Astrocyte of the cerebellum (primary cell): ENCODE data around the gene MAP2K6.
"Not testable (repeated sequence)": the region's sequence is repeated elsewhere in the genome, so short reads cannot be mapped to it uniquely, and the experiment has no call there.

ENCODE experiments used
- DNase-seq: peaks from one replicate; pipeline ENCODE4 v3.0.0-alpha.2; 2011; ENCODE audit warnings: low read depth
- H3K4me3 ChIP-seq: 2 replicates; pipeline ENCODE4 v1.5.1; 2011; ENCODE audit warnings: mild to moderate bottlenecking, low read depth, low read length, moderate library complexity
- in situ Hi-C: cut with HindIII; loops from 2 replicates; pipeline ENCODE4 v1.10.0; 2017; ENCODE audit warnings: low sequenced_read_pairs
- TF ChIP-seq, protein P1 (sequence below): IDR thresholded peaks from 2 replicates; pipeline ENCODE4 v1.5.1; 2012; ENCODE audit warnings: low read length, low read depth, moderate library complexity, mild to moderate bottlenecking; ENCODE audit errors: missing control alignments

MAP2K6 gene

GRCh38 chr17:69471406-69471805, 56.9 kb downstream of the MAP2K6 start:
- DNase-seq: no peak
- no peak overlapping the region for H3K4me3 ChIP-seq
- TF ChIP-seq, protein P1, sequence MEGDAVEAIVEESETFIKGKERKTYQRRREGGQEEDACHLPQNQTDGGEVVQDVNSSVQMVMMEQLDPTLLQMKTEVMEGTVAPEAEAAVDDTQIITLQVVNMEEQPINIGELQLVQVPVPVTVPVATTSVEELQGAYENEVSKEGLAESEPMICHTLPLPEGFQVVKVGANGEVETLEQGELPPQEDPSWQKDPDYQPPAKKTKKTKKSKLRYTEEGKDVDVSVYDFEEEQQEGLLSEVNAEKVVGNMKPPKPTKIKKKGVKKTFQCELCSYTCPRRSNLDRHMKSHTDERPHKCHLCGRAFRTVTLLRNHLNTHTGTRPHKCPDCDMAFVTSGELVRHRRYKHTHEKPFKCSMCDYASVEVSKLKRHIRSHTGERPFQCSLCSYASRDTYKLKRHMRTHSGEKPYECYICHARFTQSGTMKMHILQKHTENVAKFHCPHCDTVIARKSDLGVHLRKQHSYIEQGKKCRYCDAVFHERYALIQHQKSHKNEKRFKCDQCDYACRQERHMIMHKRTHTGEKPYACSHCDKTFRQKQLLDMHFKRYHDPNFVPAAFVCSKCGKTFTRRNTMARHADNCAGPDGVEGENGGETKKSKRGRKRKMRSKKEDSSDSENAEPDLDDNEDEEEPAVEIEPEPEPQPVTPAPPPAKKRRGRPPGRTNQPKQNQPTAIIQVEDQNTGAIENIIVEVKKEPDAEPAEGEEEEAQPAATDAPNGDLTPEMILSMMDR: no peak
- in situ Hi-C loops: no loop called here

GRCh38 chr17:69473841-69474831, 59.6 kb downstream of the MAP2K6 start:
- in situ Hi-C loops: no loop called here
- no peak for DNase-seq
- TF ChIP-seq, protein P1: no peak
- H3K4me3 ChIP-seq: no peak overlapping the region

- no peak overlapping the region for H3K4me3 ChIP-seq
- no peak for DNase-seq
- in situ Hi-C loops: no loop called here
- TF ChIP-seq, protein P1: no peak
Observed at GRCh38 chr17:69477204-69477902, 62.9 kb downstream of the MAP2K6 start.

GRCh38 chr17:69477903-69478266, 63.4 kb downstream of the MAP2K6 start:
- TF ChIP-seq, protein P1: no peak
- no peak overlapping the region for H3K4me3 ChIP-seq
- no peak for DNase-seq
- in situ Hi-C loops: no loop called here

GRCh38 chr17:69478916-69479315, 64.4 kb downstream of the MAP2K6 start:
- no peak for DNase-seq
- H3K4me3 ChIP-seq: no peak overlapping the region
- in situ Hi-C loops: no loop called here
- TF ChIP-seq, protein P1: no peak

DNA sequence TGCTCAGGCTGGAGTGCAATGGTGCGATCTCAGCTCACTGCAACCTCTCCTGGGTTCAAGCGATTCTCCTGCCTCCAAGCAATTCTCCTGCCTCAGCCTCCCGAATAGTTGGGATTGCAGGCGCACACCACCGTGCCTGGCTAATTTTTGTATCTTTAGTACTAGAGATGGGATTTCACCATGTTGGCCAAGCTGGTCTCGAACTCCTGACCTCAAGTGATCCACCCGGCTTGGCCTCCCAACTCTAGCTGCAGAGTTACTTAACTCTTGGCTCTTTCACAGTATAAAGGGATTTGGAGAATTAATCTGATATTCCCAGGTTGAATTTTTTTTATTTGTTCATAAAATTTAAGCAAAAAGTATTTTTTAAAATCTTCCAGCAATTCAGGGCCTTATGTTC, 65.3 kb downstream of the MAP2K6 start:
- H3K4me3 ChIP-seq, DNase-seq, in situ Hi-C loops: not testable (repeated sequence)

DNA sequence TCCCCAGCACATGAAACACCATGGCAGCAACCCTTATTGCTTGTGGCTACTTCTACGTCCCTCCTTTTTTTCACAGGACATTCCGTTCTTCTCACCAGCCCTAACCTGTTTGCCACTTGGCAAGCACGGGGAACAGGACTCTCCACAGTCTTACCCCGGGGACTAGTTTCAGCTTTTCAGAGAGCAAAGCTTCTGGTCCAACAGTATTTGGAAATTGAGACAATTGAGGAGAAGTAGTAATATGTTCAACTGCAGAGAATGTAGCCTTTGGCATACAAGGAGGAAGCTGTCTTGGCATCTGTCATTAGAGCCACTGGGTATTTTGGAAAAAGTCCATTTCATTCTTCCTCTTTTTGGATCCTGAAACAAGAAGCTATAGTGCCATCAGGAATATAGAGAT, 65.7 kb downstream of the MAP2K6 start:
- TF ChIP-seq, protein P1: no peak
- no peak overlapping the region for H3K4me3 ChIP-seq
- no peak for DNase-seq
- in situ Hi-C loops: no loop called here
